HepG2 (cell line): ENCODE measurements around the gene PSENEN. TPM values are rescaled to one million over a fixed set of nuclear protein-coding genes. Genes with fewer than 3 reads are reported as not detected.
A peak's percentile ranks its signal among the peaks of the same experiment; 100 is the strongest.

Experiments used
- AHR ChIP-seq: IDR thresholded peaks from 2 replicates; pipeline ENCODE4 v1.6.1; 2018; ENCODE audit warnings: missing genetic modification reagents, missing compliant biosample characterization
- CENPX ChIP-seq: sonication (generic); formaldehyde crosslinking; IDR thresholded peaks from 2 replicates; pipeline ENCODE4 v1.9.0; 2021; ENCODE audit warnings: mild to moderate bottlenecking, missing genetic modification reagents, moderate library complexity
- NR2F6 ChIP-seq, 2 experiments: IDR thresholded peaks; 2 replicates each; pipeline ENCODE4 v1.6.1; 2016; ENCODE audit warnings: antibody characterized with exemption in 1 of 2, mild to moderate bottlenecking in 1 of 2
- POGZ ChIP-seq: sonication (generic); formaldehyde crosslinking; IDR thresholded peaks from 2 replicates; pipeline ENCODE4 v1.4.0; 2020; ENCODE audit warnings: mild to moderate bottlenecking, missing genetic modification reagents
- RXRB ChIP-seq: IDR thresholded peaks from 2 replicates; pipeline ENCODE4 v1.6.1; 2016; ENCODE audit warnings: borderline replicate concordance, missing genetic modification reagents, missing compliant biosample characterization
- SIX4 ChIP-seq: sonication (generic); formaldehyde crosslinking; IDR thresholded peaks from 2 replicates; pipeline ENCODE4 v1.4.0; 2020; ENCODE audit warnings: missing genetic modification reagents
- ZNF562 ChIP-seq: sonication (generic); formaldehyde crosslinking; IDR thresholded peaks from 2 replicates; pipeline ENCODE4 v1.8.0; 2022; ENCODE audit warnings: missing genetic modification reagents, borderline replicate concordance
- ZNF775 ChIP-seq: sonication (generic); formaldehyde crosslinking; IDR thresholded peaks from 2 replicates; pipeline ENCODE4 v1.4.0; 2020; ENCODE audit warnings: missing genetic modification reagents, mild to moderate bottlenecking, moderate library complexity, borderline replicate concordance
- polyA plus RNA-seq, 8 experiments: library from polyadenylated mRNA; depleted of rRNA in 3 of 8; stranded (reverse) in 7 of 8; unstranded in 1 of 8; fragments of >200 nt; fragmentation: Illumina TruSeq in 4 of 8; extraction: Trizol in 4 of 8; gene quantifications; 2 replicates each; pipeline versions ENCODE4 v1.2.1 to v1.2.3, GENCODE V29; 2011 to 2016; ENCODE audit warnings: low read depth in 4 of 8, missing spikeins in 1 of 8, mixed read lengths in 1 of 8; ENCODE audit not compliant: insufficient read depth in 1 of 8
- total RNA-seq, 5 experiments: library from RNA; depleted of rRNA; stranded (reverse); fragments of >200 nt; fragmentation: Illumina TruSeq; extraction: Trizol; gene quantifications; 2 replicates each; pipeline ENCODE4 v1.2.3, GENCODE V29; 2016; ENCODE audit warnings: low read depth in 1 of 5
- TF ChIP-seq, protein P1 (sequence below): sonication (generic); formaldehyde crosslinking; IDR thresholded peaks from 2 replicates; pipeline ENCODE4 v1.4.0; 2020; ENCODE audit warnings: low read depth, mild to moderate bottlenecking, missing genetic modification reagents
- TF ChIP-seq, protein P2 (sequence below): sonication (generic); formaldehyde crosslinking; IDR thresholded peaks from 2 replicates; pipeline ENCODE4 v1.8.1; 2023; ENCODE audit warnings: mild to moderate bottlenecking, missing genetic modification reagents
- TF ChIP-seq, protein P3 (sequence below): sonication (generic); formaldehyde crosslinking; IDR thresholded peaks from 2 replicates; pipeline ENCODE4 v1.5.0; 2020; ENCODE audit warnings: missing genetic modification reagents, mild to moderate bottlenecking, borderline replicate concordance
- TF ChIP-seq, protein P4 (sequence below): sonication (generic); formaldehyde crosslinking; conservative IDR thresholded peaks from 2 replicates; pipeline ENCODE4 v1.4.0; 2020; ENCODE audit warnings: mild to moderate bottlenecking, missing genetic modification reagents, moderate library complexity
- TF ChIP-seq, protein P5 (sequence below): sonication (generic); formaldehyde crosslinking; IDR thresholded peaks from 2 replicates; pipeline ENCODE4 v1.4.0; 2020; ENCODE audit warnings: mild to moderate bottlenecking, missing genetic modification reagents
- TF ChIP-seq, protein P6 (sequence below): IDR thresholded peaks from 2 replicates; pipeline ENCODE4 v1.6.1; 2016; ENCODE audit warnings: missing compliant biosample characterization, missing genetic modification reagents, borderline replicate concordance
- TF ChIP-seq, protein P7 (sequence below): sonication (generic); formaldehyde crosslinking; IDR thresholded peaks from 2 replicates; pipeline ENCODE4 v1.4.0; 2020; ENCODE audit warnings: mild to moderate bottlenecking, low read depth, missing genetic modification reagents

The PSENEN gene
- total and polyA plus RNA-seq, 2 of the 13 experiments (the other 11 are each of a cell fraction or from before 2014, with no cell fraction given): 16.9 to 34.2 TPM

DNA sequence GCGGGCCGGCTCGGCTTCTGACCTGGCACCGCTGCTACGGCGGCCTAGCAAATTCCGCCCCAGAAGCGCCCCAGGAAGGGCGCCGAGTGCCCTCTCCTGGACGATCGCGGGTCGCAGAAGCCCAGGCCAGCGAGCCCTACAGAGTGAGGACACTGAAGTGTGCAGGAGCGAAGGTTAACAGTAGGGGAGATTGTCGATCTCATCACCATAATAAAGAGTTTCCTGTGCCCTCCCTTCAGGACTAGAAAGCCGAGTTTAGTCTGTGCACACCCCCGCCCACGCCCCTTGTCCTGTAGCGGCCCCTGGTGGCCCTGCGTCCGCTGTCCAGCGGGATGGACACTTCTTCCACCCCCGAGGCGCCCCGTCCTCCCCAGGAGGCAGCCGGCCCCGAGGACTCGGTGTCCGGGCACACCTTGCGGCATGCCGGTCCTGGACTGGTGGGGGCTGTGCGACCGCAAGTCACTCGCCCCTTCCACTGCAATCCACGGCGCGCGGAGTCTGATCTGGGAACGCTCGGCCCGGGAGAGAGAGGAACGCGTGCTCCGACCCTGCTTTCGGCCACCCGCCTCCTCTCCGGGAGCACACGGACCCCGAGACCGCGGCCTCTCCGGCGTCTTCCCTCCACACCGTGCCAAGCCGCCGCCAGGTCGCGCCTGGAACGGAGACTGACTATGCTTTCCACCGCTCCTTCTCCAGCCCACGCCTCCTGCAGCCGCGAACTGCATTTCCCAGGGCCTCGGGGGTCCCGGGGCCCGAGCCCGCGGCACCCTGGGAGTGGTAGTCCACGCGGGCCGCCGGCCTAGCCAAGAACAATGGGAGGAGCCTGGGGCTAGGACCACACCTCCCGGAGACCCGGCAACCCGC lies 28.4 kb upstream of the PSENEN start (continued):
- TF ChIP-seq, protein P1, sequence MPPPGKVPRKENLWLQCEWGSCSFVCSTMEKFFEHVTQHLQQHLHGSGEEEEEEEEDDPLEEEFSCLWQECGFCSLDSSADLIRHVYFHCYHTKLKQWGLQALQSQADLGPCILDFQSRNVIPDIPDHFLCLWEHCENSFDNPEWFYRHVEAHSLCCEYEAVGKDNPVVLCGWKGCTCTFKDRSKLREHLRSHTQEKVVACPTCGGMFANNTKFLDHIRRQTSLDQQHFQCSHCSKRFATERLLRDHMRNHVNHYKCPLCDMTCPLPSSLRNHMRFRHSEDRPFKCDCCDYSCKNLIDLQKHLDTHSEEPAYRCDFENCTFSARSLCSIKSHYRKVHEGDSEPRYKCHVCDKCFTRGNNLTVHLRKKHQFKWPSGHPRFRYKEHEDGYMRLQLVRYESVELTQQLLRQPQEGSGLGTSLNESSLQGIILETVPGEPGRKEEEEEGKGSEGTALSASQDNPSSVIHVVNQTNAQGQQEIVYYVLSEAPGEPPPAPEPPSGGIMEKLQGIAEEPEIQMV: 0 out of 2 replicates have a peak, but pooled peaks have one; percentile 33
- TF ChIP-seq AHR (no peak; the same call in 1 of the 2 replicates), ZNF562 (CRISPR knock-in tag) (no peak), CENPX (CRISPR knock-in tag) (no peak), ZNF775 (CRISPR knock-in tag) (0 out of 2 replicates have a peak, but pooled peaks have one; percentile 27), RXRB (peak; percentile 31; the same call in 1 of the 2 replicates), NR2F6 (IDR thresholded peaks at IDR 0.05) (peak; percentile 31; the same call in 1 of the 2 replicates), NR2F6 (CRISPR knock-in tag; IDR thresholded peaks at IDR 0.05) (peak; percentile 27; the same call in 1 of the 2 replicates), POGZ (CRISPR knock-in tag) (peak; percentile 52; the same call in 1 of the 2 replicates), SIX4 (0 out of 2 replicates have a peak, but pooled peaks have one; percentile 25)
- TF ChIP-seq, protein P2, sequence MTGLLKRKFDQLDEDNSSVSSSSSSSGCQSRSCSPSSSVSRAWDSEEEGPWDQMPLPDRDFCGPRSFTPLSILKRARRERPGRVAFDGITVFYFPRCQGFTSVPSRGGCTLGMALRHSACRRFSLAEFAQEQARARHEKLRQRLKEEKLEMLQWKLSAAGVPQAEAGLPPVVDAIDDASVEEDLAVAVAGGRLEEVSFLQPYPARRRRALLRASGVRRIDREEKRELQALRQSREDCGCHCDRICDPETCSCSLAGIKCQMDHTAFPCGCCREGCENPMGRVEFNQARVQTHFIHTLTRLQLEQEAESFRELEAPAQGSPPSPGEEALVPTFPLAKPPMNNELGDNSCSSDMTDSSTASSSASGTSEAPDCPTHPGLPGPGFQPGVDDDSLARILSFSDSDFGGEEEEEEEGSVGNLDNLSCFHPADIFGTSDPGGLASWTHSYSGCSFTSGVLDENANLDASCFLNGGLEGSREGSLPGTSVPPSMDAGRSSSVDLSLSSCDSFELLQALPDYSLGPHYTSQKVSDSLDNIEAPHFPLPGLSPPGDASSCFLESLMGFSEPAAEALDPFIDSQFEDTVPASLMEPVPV (CRISPR knock-in tag): no peak
- TF ChIP-seq, protein P3, sequence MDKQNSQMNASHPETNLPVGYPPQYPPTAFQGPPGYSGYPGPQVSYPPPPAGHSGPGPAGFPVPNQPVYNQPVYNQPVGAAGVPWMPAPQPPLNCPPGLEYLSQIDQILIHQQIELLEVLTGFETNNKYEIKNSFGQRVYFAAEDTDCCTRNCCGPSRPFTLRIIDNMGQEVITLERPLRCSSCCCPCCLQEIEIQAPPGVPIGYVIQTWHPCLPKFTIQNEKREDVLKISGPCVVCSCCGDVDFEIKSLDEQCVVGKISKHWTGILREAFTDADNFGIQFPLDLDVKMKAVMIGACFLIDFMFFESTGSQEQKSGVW: no peak
- TF ChIP-seq, protein P4, sequence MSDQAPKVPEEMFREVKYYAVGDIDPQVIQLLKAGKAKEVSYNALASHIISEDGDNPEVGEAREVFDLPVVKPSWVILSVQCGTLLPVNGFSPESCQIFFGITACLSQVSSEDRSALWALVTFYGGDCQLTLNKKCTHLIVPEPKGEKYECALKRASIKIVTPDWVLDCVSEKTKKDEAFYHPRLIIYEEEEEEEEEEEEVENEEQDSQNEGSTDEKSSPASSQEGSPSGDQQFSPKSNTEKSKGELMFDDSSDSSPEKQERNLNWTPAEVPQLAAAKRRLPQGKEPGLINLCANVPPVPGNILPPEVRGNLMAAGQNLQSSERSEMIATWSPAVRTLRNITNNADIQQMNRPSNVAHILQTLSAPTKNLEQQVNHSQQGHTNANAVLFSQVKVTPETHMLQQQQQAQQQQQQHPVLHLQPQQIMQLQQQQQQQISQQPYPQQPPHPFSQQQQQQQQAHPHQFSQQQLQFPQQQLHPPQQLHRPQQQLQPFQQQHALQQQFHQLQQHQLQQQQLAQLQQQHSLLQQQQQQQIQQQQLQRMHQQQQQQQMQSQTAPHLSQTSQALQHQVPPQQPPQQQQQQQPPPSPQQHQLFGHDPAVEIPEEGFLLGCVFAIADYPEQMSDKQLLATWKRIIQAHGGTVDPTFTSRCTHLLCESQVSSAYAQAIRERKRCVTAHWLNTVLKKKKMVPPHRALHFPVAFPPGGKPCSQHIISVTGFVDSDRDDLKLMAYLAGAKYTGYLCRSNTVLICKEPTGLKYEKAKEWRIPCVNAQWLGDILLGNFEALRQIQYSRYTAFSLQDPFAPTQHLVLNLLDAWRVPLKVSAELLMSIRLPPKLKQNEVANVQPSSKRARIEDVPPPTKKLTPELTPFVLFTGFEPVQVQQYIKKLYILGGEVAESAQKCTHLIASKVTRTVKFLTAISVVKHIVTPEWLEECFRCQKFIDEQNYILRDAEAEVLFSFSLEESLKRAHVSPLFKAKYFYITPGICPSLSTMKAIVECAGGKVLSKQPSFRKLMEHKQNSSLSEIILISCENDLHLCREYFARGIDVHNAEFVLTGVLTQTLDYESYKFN (CRISPR knock-in tag): peak; percentile 21; the same call in 1 of the 2 replicates
- TF ChIP-seq, protein P5, sequence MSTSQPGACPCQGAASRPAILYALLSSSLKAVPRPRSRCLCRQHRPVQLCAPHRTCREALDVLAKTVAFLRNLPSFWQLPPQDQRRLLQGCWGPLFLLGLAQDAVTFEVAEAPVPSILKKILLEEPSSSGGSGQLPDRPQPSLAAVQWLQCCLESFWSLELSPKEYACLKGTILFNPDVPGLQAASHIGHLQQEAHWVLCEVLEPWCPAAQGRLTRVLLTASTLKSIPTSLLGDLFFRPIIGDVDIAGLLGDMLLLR (CRISPR knock-in tag): no peak; the same call in 1 of the 2 replicates
- TF ChIP-seq, protein P6, sequence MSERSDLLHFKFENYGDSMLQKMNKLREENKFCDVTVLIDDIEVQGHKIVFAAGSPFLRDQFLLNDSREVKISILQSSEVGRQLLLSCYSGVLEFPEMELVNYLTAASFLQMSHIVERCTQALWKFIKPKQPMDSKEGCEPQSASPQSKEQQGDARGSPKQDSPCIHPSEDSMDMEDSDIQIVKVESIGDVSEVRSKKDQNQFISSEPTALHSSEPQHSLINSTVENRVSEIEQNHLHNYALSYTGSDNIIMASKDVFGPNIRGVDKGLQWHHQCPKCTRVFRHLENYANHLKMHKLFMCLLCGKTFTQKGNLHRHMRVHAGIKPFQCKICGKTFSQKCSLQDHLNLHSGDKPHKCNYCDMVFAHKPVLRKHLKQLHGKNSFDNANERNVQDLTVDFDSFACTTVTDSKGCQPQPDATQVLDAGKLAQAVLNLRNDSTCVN: 0 out of 2 replicates have a peak, but pooled peaks have one; percentile 4
- TF ChIP-seq, protein P7, sequence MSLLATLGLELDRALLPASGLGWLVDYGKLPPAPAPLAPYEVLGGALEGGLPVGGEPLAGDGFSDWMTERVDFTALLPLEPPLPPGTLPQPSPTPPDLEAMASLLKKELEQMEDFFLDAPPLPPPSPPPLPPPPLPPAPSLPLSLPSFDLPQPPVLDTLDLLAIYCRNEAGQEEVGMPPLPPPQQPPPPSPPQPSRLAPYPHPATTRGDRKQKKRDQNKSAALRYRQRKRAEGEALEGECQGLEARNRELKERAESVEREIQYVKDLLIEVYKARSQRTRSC (CRISPR knock-in tag): no peak
